IPS DF 6.9 (cell line): Measurements from ENCODE around the gene PLEKHN1.
A peak's percentile ranks its signal among the peaks of the same experiment; 100 is the strongest.
"Not testable (repeated sequence)": the region's sequence is repeated elsewhere in the genome, so short reads cannot be mapped to it uniquely, and the experiment has no call there.

ENCODE experiments used
- DNase-seq: peaks from one replicate; pipeline ENCODE4 v3.0.0-alpha.2; 2013; ENCODE audit warnings: low read depth, low spot score
- H3K27ac ChIP-seq: one replicate; pipeline ENCODE4 v1.5.1; 2013; ENCODE audit warnings: low read length, control low read depth
- H3K27me3 ChIP-seq: 2 replicates; pipeline ENCODE4 v1.6.1; 2013; ENCODE audit warnings: mild to moderate bottlenecking, low read length; ENCODE audit not compliant: control insufficient read depth, insufficient read depth
- H3K36me3 ChIP-seq: 2 replicates; pipeline ENCODE4 v1.6.1; 2013; ENCODE audit warnings: low read length; ENCODE audit not compliant: control insufficient read depth, insufficient read depth
- H3K4me1 ChIP-seq: 2 replicates; pipeline ENCODE4 v1.6.1; 2013; ENCODE audit warnings: low read length; ENCODE audit not compliant: control insufficient read depth, insufficient read depth
- H3K4me3 ChIP-seq: 2 replicates; pipeline ENCODE4 v1.5.1; 2013; ENCODE audit warnings: mild to moderate bottlenecking, low read length
- H3K9me3 ChIP-seq: 2 replicates; pipeline ENCODE4 v1.6.1; 2013; ENCODE audit warnings: low read length, inconsistent platforms; ENCODE audit not compliant: control insufficient read depth, insufficient read depth
- WGBS: extraction: QIAGEN DNeasy Blood & Tissue Kit; methylation state at CpG from one replicate; pipeline ENCODE4 v1.1.7; 2013; ENCODE audit warnings: mixed read lengths, missing lambda C conversion rate; ENCODE audit not compliant: insufficient read length, insufficient coverage; 5-methylcytosine and 5-hydroxymethylcytosine counted together

The PLEKHN1 gene

GRCh38 chr1:1014799-1015681, 48.8 kb downstream of the PLEKHN1 start:
- Histone ChIP-seq H3K4me3 (no peak overlapping the region), H3K27me3 (no peaks in the 10 kb centered on the region), H3K36me3 (no peaks in the 10 kb centered on the region), H3K27ac (no peak overlapping the region), H3K4me1 (peaks cover 2% of the 10 kb centered on the region), H3K9me3 (no peaks in the 10 kb centered on the region)
- no CpG with 5 or more reads among the region's 20 CpGs for WGBS
- DNase-seq: no peak

DNA sequence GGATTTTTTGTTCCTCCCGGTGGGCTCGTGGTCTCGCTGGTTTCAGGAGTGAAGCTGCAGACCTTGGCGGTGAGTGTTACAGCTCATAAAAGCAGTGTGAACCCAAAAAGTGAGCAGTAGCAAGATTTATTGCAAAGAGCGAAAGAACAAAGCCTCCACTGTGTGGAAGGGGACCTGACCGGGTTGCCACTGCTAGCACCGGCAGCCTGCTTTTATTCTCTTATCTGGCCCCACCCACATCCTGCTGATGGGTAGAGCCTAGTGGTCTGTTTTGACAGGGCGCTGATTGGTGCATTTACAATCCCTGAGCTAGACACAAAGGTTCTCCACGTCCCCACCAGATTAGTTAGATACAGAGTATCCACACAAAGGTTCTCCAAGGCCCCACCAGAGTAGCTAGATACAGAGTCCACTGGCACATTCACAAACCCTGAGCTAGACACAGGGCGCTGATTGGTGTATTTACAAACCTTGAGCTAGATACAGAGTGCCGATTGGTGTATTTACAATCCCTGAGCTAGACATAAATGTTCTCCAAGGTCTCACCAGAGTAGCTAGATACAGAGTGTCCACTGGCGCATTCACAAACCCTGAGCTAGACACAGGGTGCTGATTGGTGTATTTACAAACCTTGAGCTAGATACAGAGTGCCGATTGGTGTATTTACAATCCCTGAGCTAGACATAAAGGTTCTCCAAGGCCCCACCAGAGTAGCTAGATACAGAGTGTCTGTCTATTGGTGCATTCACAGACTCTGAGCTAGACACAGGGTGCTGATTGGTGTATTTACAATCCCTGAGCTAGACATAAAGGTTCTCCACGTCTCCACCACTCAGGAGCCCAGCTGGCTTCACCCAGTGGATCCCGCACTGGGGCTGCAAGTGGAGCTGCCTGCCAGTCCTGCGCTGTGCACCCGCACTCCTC, 51.4 kb downstream of the PLEKHN1 start:
- H3K27ac ChIP-seq, DNase-seq, H3K4me3 ChIP-seq, H3K4me1 ChIP-seq, H3K9me3 ChIP-seq, H3K36me3 ChIP-seq, H3K27me3 ChIP-seq: not testable (repeated sequence)
- no CpG with 5 or more reads among the region's 17 CpGs for WGBS

- not testable (repeated sequence) for H3K4me3 ChIP-seq, DNase-seq, H3K27ac ChIP-seq, H3K36me3 ChIP-seq, H3K9me3 ChIP-seq, H3K27me3 ChIP-seq
- peaks cover 13% of the 10 kb centered on the region for H3K4me1 ChIP-seq
- WGBS: no CpG with 5 or more reads among the region's 26 CpGs
These were observed 52.0 kb downstream of the PLEKHN1 start for GRCh38 chr1:1018321-1018685.

DNA sequence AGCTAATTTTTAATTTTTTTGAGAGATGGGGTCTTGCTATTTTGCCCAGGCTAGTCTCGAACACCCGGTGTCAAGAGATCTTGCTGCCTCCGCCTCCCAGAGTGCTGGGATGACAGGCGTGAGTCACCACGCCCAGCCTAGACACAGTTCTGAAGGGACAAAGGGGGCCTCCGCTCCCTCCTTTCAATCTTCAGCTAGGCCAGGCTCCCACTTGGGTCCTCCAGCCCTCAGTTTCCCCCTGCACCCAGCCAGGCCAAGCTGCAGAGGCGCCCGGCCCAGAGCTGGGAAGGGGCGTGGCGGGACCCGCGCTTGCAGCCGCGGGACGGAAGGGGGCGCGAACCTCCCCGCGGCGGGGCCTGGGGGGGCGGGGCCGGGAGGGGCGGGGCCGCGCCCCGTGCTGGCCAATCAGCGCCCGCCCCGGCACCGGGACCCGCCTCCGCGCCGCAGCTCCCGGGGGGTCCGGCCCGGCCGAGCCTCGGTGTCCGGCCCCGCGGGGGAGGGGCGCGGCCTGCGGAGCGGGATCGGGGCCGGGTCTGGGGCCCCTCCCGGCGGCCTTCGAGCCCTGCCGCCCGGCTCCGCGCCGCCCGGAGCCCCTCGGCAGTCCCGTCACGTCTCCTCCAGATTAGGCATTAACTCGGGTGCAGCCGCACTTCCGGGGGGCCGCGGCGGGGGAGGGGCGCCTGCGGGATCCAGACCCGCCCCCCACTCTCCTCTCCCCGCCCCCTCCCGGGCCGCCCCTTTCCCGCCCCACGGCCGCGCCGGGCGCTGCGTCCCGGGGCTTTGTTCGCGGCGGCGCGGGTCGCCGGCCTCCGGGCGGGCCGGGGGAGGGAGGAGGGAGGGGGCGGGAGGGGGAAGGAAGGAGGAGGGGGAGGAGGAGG, 53.1 kb downstream of the PLEKHN1 start:
- DNase-seq: no peak
- Histone ChIP-seq H3K36me3 (no peaks in the 10 kb centered on the region), H3K9me3 (no peaks in the 10 kb centered on the region), H3K27me3 (no peaks in the 10 kb centered on the region), H3K4me3 (peak overlapping the region; percentile 38; the same call in 1 of the 2 replicates), H3K4me1 (peaks cover 22% of the 10 kb centered on the region), H3K27ac (no peak overlapping the region)
- no CpG with 5 or more reads among the region's 91 CpGs for WGBS

- peak within 1 kb of the TSS; percentile 92 for H3K4me3 ChIP-seq
- no peak for DNase-seq
- no peak within 1 kb of the TSS for H3K27ac ChIP-seq
- no CpG with 5 or more reads among the region's 58 CpGs for WGBS
- no peaks in the 10 kb centered on the region for H3K9me3 ChIP-seq
- H3K4me1 ChIP-seq: peaks cover 25% of the 10 kb centered on the region
- H3K36me3 ChIP-seq: no peaks in the 10 kb centered on the region
- H3K27me3 ChIP-seq: no peaks in the 10 kb centered on the region
These were observed 53.7 kb downstream of the PLEKHN1 start, which contains the start of gene AGRN for GRCh38 chr1:1020000-1020404. Gene AGRN, plus strand, starts transcription at chr1:1020120. Its CDS starts 53 bp downstream, at chr1:1020173.

DNA sequence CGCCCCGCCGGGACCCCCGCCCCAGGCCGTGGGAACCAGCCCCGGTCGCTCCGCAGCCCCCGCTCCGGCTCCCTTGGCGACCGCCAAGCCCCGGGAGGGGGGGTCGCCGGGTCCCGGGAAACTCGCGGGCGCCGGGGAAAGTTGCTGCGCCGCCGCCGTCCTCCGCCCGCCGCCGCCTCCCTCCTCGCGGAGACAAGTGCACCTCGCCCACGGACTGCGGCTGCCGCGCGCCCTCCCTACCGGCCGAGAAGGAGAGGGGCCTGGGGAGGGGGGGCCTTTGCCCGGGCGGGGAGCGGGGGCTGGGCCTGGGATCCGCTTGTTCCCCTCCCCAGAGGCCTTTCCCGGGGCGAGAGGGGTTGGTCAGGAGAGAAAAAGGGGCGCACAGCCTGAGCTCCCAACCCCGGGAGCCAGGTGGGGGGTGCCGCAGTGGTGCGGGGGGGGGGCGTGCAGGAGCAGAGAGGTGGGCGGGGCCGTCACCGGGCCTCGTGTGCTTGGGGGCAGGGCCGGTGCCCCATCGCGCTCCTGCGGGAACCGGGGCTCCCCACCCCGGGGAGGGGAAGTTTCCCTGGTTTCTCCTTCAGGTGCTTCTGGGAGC, 54.2 kb downstream of the PLEKHN1 start:
- Histone ChIP-seq H3K4me3 (peak overlapping the region; percentile 92), H3K4me1 (peaks cover 27% of the 10 kb centered on the region), H3K9me3 (no peaks in the 10 kb centered on the region), H3K36me3 (no peaks in the 10 kb centered on the region), H3K27ac (no peak overlapping the region), H3K27me3 (no peaks in the 10 kb centered on the region)
- DNase-seq: no peak
- WGBS: no CpG with 5 or more reads among the region's 59 CpGs

DNA sequence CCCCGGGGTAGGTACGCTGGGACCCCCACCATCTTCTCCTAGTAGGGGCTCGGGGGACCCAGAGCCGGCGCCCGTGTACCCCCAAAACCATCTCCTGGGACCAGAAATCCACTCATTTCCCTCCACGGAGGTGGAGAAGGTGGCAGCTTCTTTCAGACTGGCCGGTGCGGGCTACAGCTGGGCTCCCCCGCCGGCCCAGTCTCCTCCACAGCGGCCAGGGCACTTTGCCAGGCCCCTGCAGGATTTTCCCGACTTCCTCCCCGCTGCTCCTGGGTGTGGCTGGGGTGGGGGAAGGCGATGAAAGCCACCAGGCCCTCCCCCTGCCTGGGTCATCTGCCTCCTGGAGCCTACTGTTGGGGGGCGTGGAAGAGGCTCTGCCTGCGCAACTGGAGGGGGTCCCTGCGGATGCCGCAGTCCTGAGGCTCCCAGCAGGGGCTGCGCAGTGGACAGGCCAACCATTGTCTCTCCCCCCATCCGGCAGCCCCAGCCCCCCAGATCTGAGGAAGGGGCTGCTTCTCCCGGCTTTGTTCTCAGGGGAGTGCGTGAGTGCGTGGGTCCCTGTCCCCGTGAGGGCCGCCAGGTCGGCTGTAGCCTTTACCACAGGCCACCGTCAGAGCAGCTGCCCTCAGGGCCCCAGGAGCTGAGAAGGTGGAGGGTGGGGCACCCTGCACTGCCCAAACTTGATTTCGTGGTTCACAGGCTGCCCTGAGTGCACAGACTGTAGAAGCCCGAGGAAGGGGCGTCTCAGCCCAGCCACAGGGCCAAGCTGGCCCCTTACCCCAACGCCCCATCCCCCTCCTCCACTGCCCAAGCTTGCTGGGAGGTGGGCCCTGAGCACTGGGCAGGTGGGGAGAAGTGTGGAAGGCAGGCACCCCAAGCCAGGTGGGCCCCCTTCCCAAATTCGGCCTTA, 55.0 kb downstream of the PLEKHN1 start:
- Histone ChIP-seq H3K27me3 (no peaks in the 10 kb centered on the region), H3K9me3 (no peaks in the 10 kb centered on the region), H3K4me1 (peaks cover 27% of the 10 kb centered on the region), H3K27ac (no peak overlapping the region), H3K36me3 (no peaks in the 10 kb centered on the region), H3K4me3 (peak overlapping the region; percentile 92; the same call in 1 of the 2 replicates)
- WGBS: no CpG with 5 or more reads among the region's 33 CpGs
- DNase-seq: no peak

- H3K36me3 ChIP-seq: no peaks in the 10 kb centered on the region
- H3K4me1 ChIP-seq: peaks cover 27% of the 10 kb centered on the region
- H3K27ac ChIP-seq: no peak overlapping the region
- WGBS: no CpG with 5 or more reads among the region's 10 CpGs
- DNase-seq: no peak
- H3K27me3 ChIP-seq: no peaks in the 10 kb centered on the region
- H3K9me3 ChIP-seq: no peaks in the 10 kb centered on the region
- no peak overlapping the region for H3K4me3 ChIP-seq
These were observed 55.6 kb downstream of the PLEKHN1 start for GRCh38 chr1:1021920-1022259.

GRCh38 chr1:1022302-1023009, 56.2 kb downstream of the PLEKHN1 start:
- Histone ChIP-seq H3K4me1 (peaks cover 27% of the 10 kb centered on the region), H3K4me3 (no peak overlapping the region), H3K27ac (no peak overlapping the region), H3K36me3 (0 out of 2 replicates have a peak, but pooled peaks cover 2% of the 10 kb centered on the region), H3K27me3 (no peaks in the 10 kb centered on the region), H3K9me3 (no peaks in the 10 kb centered on the region)
- no CpG with 5 or more reads among the region's 27 CpGs for whole genome bisulfite sequencing
- DNase-seq: no peak
